ENCODE data around the gene GDPD4.

GDPD4 gene

GRCh38 chr11:77171885-77172665 is 129.4 kb downstream of the GDPD4 start:
- no peak for DNase-seq

- no peak for DNase-seq
Observed at GRCh38 chr11:77171254-77171653, 130.2 kb downstream of the GDPD4 start.

- no peak for DNase-seq
Observed at GRCh38 chr11:77170107-77170506, 131.4 kb downstream of the GDPD4 start.

- DNase-seq = no peak
Observed at GRCh38 chr11:77167791-77168190, 133.7 kb downstream of the GDPD4 start.

- DNase-seq = no peak
Observed at GRCh38 chr11:77167111-77167626, 134.3 kb downstream of the GDPD4 start.
